Thymus (tissue), 11 donors: ENCODE results near the gene RUNX2. TPM values are rescaled to one million over a fixed set of nuclear protein-coding genes. Genes with fewer than 3 reads are reported as not detected.

Experiments
- DNase-seq, 9 donors: peaks; one replicate each; pipeline ENCODE4 v3.0.0-alpha.2; 2013; ENCODE audit warnings: low spot score in 9 of 9, low read depth in 6 of 9, missing footprints in 1 of 9
- H3K27ac ChIP-seq, 2 donors: one replicate each; pipeline ENCODE4 v1.5.1; 2013; ENCODE audit warnings: control low read depth in 1 of 2, low read depth in 1 of 2, low read length in 1 of 2, mild to moderate bottlenecking in 1 of 2, moderate library complexity in 1 of 2
- H3K27me3 ChIP-seq, 2 donors: one replicate each; pipeline ENCODE4 v1.5.1; 2013; ENCODE audit warnings: low read length in 1 of 2; ENCODE audit not compliant: control insufficient read depth in 2 of 2, insufficient read depth in 1 of 2
- H3K36me3 ChIP-seq, 2 donors: one replicate each; pipeline ENCODE4 v1.5.1; 2013; ENCODE audit warnings: low read length in 1 of 2, mild to moderate bottlenecking in 1 of 2, moderate library complexity in 1 of 2; ENCODE audit not compliant: control insufficient read depth in 2 of 2, insufficient read depth in 2 of 2
- H3K4me1 ChIP-seq, 2 donors: one replicate each; pipeline ENCODE4 v1.5.1; 2013; ENCODE audit warnings: low read length in 2 of 2; ENCODE audit not compliant: control insufficient read depth in 2 of 2, insufficient read depth in 2 of 2
- H3K4me3 ChIP-seq, 2 donors: one replicate each; pipeline ENCODE4 v1.5.1; 2013; ENCODE audit warnings: low read length in 2 of 2, control low read depth in 1 of 2, mild to moderate bottlenecking in 1 of 2
- H3K9me3 ChIP-seq, 2 donors: one replicate each; pipeline ENCODE4 v1.5.1; 2013; ENCODE audit warnings: low read length in 1 of 2, mild to moderate bottlenecking in 1 of 2; ENCODE audit not compliant: control insufficient read depth in 2 of 2, insufficient read depth in 1 of 2
- WGBS: extraction: QIAGEN DNeasy Blood & Tissue Kit; methylation state at CpG from one replicate; pipeline ENCODE4 v1.1.7; 2013; 5-methylcytosine and 5-hydroxymethylcytosine counted together
- polyA plus RNA-seq: library from polyadenylated mRNA; stranded (reverse); fragments of 200-250 nt; gene quantifications from one replicate; pipeline ENCODE4 v1.2.3, GENCODE V29; 2013
- total RNA-seq: library from RNA; stranded (reverse); fragments of 120-200 nt; gene quantifications from one replicate; pipeline ENCODE4 v1.2.4, GENCODE V29; 2013
- donor health status: healthy.

The RUNX2 gene
- total and polyA plus RNA-seq, 2 donors: 3.7 to 7.1 TPM

DNA sequence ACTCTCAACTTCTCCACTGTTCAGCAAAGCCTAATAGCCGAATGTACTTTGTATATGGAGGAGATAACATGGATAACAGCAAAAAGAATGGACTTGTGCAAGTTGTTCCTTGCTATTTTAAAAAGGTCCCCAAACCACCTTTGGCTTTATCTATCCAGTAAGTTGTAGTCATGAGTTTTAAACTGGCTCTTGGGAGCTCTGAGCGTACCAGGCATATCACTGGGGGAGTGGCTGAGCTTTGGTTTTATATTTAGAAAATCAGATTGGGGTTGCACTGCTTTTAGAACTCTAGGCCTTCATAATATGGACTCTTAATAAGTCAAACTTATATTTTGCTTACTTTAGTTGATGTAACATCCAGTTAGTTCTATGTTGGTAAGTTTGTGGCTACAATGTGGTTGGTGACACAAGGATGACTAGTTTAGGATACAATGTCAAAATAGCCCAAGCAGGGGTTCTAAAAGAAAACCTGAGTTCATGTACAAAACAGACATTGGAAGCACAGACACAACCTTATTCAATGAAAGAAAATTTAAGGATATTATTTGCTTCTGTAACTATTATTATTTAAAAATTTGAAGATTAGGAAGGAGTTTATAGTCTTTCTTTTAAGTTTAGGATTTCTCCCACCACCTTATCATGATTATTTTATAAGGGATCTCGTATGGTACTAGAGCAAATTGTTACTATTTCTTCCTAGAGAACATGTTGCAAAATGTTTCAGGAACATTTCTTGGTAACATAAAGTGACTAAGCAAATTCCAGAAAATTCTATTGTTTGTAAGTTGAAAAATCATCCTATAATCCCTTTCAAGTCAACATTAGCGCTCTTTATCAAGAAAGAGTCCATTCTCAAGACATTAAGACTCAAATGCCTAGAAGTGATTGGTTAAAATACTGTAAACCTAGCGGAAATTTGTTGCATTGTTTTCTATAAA is 215.4 kb downstream of the RUNX2 start:
- 97% methylated on average over 5 of the region's 5 CpGs for WGBS
- Histone ChIP-seq H3K4me1 (peaks cover 0 to 6% of the 10 kb centered on the region in 2 donors), H3K27ac (no peak overlapping the region), H3K9me3 (no peaks in the 10 kb centered on the region), H3K4me3 (no peak overlapping the region), H3K27me3 (no peaks in the 10 kb centered on the region), H3K36me3 (no peaks in the 10 kb centered on the region)
- no peak for DNase-seq

- Histone ChIP-seq H3K27me3 (no peaks in the 10 kb centered on the region), H3K36me3 (no peaks in the 10 kb centered on the region), H3K4me3 (no peak overlapping the region), H3K4me1 (no peaks in the 10 kb centered on the region), H3K9me3 (no peaks in the 10 kb centered on the region), H3K27ac (no peak overlapping the region)
- WGBS: 100% methylated on average over 2 of the region's 2 CpGs
- DNase-seq: no peak
Observed at GRCh38 chr6:45545416-45545815, 217.3 kb downstream of the RUNX2 start.

- no peak overlapping the region for H3K4me3 ChIP-seq
- no peaks in the 10 kb centered on the region for H3K9me3 ChIP-seq
- no peaks in the 10 kb centered on the region for H3K4me1 ChIP-seq
- 96% methylated on average over 7 of the region's 7 CpGs for WGBS
- H3K27me3 ChIP-seq: no peaks in the 10 kb centered on the region
- H3K27ac ChIP-seq: no peak overlapping the region
- DNase-seq: no peak
- H3K36me3 ChIP-seq: no peaks in the 10 kb centered on the region
Observed at GRCh38 chr6:45548657-45549515, 220.8 kb downstream of the RUNX2 start.

GRCh38 chr6:45552536-45552935 is 224.4 kb downstream of the RUNX2 start:
- Histone ChIP-seq H3K36me3 (no peaks in the 10 kb centered on the region), H3K4me1 (peaks cover 0 to 2% of the 10 kb centered on the region in 2 donors), H3K27ac (no peak overlapping the region), H3K27me3 (no peaks in the 10 kb centered on the region), H3K4me3 (no peak overlapping the region), H3K9me3 (no peaks in the 10 kb centered on the region)
- 96% methylated on average over 6 of the region's 6 CpGs for WGBS
- no peak for DNase-seq

DNA sequence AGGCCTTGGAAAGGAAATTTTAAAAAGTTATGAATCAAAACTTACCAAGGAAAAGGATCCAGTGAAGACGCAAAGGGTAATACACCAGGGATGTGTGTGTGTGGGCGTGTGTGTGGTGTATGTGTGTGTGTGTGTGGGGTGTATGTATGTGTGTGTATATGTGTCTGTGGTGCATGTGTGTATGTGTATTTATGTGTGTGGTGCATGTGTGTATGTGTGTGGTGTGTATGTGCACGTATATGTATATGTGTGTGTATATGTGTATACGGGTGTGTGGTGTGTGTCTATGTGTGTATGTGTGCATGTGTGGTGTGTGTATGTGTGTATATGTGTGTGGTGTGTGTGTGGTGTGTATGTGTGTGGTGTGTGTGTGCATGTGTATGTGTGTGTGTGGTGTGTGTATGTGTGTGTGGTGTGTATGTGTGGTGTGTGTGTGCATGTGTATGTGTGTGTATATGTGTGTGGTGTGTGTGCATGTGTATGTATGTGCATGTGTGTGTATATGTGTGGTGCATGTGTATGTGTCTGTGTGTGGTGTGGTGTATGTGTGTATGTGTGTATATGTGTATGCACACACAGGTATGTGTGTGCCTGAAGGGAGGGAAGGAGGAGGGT is 225.7 kb downstream of the RUNX2 start:
- no peak for DNase-seq
- H3K9me3 ChIP-seq: no peaks in the 10 kb centered on the region
- H3K27ac ChIP-seq: no peak overlapping the region
- H3K4me1 ChIP-seq: peaks cover 0 to 2% of the 10 kb centered on the region in 2 donors
- H3K4me3 ChIP-seq: no peak overlapping the region
- WGBS: over 99% methylated on average over 4 of the region's 4 CpGs
- H3K36me3 ChIP-seq: no peaks in the 10 kb centered on the region
- H3K27me3 ChIP-seq: no peaks in the 10 kb centered on the region

DNA sequence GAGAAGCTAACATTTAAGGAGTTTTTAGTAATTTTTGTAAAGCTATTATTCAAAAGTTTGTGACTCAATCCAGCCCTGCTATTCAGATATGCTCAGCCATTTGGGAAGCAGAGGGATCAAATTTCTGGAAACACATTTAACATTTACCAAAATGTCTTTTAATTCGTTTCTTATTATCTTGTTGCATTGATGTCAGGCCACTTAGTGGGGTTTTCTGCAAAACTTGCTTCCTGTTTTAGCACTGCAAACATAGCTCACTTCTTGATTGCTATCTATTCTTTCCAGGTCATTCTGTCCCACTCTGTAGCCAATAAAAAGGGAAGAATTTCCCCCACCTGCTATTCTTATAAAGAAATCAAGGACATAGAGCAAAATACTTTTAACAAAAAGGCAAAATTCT is 226.5 kb downstream of the RUNX2 start:
- Histone ChIP-seq H3K4me3 (no peak overlapping the region), H3K4me1 (peaks cover 0 to 2% of the 10 kb centered on the region in 2 donors), H3K36me3 (no peaks in the 10 kb centered on the region), H3K9me3 (no peaks in the 10 kb centered on the region), H3K27me3 (no peaks in the 10 kb centered on the region), H3K27ac (no peak overlapping the region)
- DNase-seq: no peak
- 19% methylated on average over 1 of the region's 1 CpG for WGBS

GRCh38 chr6:45555981-45556771 is 228.0 kb downstream of the RUNX2 start:
- DNase-seq: no peak
- peaks cover 0 to 2% of the 10 kb centered on the region in 2 donors for H3K4me1 ChIP-seq
- no peak overlapping the region for H3K4me3 ChIP-seq
- H3K36me3 ChIP-seq: no peaks in the 10 kb centered on the region
- H3K27ac ChIP-seq: no peak overlapping the region
- no peaks in the 10 kb centered on the region for H3K9me3 ChIP-seq
- 95% methylated on average over 14 of the region's 14 CpGs for WGBS
- no peaks in the 10 kb centered on the region for H3K27me3 ChIP-seq

DNA sequence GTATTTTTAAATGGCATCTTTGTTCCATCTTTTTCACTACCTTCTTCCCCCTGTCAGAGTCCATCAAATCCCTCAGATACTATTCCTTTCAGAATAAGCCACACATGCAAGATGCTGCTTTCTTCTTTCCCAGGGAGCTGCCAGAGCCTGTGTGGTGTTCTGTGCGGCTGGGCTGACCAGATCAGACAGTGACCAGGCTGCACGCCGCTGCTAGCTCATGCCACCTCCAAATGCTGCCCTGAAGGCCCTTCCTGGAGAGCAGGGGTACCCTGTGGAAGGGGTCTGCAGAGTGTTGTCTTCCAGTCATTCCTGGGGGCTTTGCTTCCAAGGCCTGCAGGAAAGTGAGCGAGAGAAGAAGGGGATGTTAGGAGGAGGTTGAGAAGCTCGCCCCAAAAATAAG is 228.7 kb downstream of the RUNX2 start:
- H3K27ac ChIP-seq: no peak overlapping the region
- no peak for DNase-seq
- H3K4me3 ChIP-seq: no peak overlapping the region
- peaks cover 0 to 2% of the 10 kb centered on the region in 2 donors for H3K4me1 ChIP-seq
- no peaks in the 10 kb centered on the region for H3K36me3 ChIP-seq
- no peaks in the 10 kb centered on the region for H3K9me3 ChIP-seq
- H3K27me3 ChIP-seq: no peaks in the 10 kb centered on the region
- 97% methylated on average over 5 of the region's 5 CpGs for WGBS
